Prostate gland (tissue), 2 donors: ENCODE data around the gene CFTR.

Experiments
- CTCF ChIP-seq, 4 experiments: fragments of 200-600 bp in 2 of 4; fragments of 450-650 bp in 2 of 4; sonication (generic) in 2 of 4; IDR thresholded peaks; 1 replicate in 3 of 4; 2 replicates in 1 of 4; pipeline ENCODE4 v1.5.1; 2016 to 2019; ENCODE audit warnings: antibody characterized with exemption in 4 of 4, mild to moderate bottlenecking in 2 of 4, moderate library complexity in 2 of 4
- POLR2A ChIP-seq: fragments of 450-650 bp; IDR thresholded peaks from one replicate; pipeline ENCODE4 v1.6.1; 2016; ENCODE audit warnings: antibody characterized with exemption, mild to moderate bottlenecking

GRCh38 chr7:117572856-117573620, 93.2 kb downstream of the CFTR start:
- TF ChIP-seq CTCF (IDR thresholded peaks at IDR 0.05): no peak
- no peak for TF ChIP-seq POLR2A
